NCI-H2107 (cell line): ENCODE measurements around the gene KLHL24.
A peak's percentile ranks its signal among the peaks of the same experiment; 100 is the strongest.
"Not testable (repeated sequence)": the region's sequence is repeated elsewhere in the genome, so short reads cannot be mapped to it uniquely, and the experiment has no call there.

ENCODE experiments used
- DNase-seq: peaks from one replicate; lab custom pipeline; 2025; lab: John Stamatoyannopoulos, UW

KLHL24 gene

DNA sequence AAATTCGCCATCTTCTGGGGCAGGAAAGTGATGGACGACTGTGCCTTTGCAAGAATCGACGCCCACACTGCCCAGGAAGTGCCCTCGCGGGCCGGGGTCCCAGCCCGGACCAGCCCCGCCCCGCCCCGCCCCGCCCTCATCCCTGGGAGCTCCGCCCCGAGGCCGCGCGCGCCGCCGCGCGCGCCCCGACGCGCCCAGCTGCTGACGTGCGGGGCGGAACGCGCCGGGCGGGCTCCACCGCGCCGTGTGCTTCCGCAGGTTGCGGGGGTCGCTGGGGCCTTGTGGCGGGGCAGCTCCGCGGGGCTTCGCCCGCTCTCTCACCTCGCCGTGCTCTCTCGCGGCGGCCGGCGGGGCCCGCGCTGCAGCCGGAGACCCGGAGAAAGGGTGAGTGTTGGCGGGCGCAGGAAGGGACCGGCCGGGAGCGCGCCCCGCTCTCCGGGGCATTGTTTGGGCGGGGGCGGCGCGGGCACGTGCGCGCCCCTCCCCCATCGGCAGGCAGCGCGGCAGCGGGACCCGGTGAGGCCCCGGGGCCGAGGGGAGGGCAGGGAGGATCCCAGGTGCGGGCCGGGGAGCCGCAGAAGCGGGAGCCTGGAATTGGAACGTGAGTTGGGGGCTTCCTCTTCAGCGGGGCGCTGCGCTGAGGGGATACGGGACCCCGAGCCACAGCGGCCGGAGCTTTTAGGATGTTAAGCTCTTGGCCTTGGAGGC, 62.3 kb downstream of the KLHL24 start, which contains the start of gene YEATS2:
YEATS2 (plus strand) TSS at position 188 of the 708 bp plus-strand sequence. CDS start 17,366 bp downstream, outside the sequence.
- DNase-seq, result peak; percentile 79

DNA sequence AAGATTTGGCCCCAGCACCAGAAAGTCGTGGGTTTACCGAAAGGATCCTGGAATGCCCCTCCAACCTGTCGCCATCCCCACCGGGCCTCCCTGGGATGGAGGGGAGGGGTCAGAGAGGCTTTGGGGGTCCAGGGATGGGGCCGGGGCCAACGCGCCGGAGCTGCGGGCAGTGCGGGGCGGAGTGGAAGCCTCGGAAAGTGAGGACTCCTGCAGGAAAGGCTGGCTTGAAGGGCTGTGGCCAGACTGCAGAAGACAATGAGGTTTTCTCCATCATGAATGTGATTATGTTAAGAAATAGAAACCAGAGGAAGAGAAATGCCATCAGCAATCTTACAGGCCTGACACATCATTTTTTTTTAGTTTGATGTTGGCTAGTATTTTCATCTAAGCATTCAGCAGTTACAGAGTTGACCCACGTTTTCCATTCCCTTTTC, 62.9 kb downstream of the KLHL24 start:
- DNase-seq, result peak; percentile 26

DNA sequence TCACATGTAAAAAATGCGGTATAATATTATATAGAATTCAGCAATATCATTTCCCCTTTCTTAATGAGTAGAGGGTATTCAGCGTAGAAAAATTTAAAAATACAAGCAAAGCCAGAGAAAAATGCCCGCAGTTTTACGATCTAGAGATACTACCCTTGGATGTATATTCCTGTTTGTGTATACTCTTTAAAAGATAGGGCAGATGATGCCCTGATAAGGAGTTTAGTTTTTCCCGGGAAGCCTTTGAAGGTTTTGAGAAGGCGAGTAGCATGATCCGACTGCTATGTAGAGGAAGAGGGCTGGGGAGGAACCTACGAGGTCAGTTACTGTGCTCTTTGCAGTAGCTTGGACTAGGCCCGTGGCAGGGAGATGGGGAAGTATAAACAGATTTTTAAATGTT, 63.3 kb downstream of the KLHL24 start:
- DNase-seq, result peak; percentile 14

DNA sequence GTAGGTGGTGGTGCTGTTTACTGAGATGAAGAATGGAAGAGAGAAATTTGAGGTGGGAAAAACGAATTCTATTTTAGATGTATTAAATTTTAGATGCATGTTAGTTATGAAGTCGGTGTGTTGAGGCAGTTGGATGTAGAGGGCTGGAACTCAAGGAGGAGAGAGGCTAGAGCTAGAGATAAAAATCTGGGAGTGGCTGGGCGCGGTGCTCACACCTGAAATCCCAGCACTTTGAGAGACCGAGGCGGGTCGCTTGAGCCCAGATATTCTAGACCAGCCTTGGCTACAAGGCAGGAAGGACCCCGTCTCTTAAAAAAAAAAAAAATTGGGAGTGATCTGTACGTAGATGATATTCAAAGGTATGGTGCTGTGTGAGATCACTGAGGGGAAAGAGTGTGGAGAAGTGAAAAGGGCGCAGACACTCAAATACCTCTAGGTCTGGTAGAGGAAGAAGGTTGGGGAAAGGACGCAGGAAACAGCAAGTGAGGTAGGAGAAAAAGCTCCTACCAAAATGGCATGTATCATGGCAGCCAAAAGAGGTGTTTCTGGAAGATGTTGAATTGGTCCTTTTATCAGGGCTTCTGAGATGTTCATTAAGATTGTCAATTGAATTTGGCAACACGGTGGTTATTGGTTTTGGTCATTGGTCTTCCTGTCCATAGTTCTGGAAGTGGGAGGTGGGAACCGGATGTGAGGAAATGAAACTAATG, 64.0 kb downstream of the KLHL24 start:
- no peak for DNase-seq

DNA sequence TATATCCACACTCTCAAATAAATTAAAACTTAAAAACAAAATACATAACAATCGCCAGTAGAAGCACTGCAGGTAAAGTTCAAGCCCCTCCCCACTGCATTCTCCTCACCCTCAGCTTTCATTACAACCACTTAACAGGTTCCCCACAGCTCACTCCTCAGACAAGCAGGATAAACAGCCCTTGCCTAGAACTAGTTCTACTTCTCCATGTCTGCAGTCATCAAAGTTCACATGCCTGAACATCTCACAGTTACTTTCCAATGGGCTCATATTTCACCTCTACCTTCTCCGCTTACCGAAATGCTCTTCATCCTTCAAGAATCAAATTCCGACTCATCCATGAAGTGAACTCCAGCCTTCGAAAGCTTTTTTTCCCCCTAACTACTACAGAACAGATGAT, 66.3 kb downstream of the KLHL24 start:
- DNase-seq, result no peak

DNA sequence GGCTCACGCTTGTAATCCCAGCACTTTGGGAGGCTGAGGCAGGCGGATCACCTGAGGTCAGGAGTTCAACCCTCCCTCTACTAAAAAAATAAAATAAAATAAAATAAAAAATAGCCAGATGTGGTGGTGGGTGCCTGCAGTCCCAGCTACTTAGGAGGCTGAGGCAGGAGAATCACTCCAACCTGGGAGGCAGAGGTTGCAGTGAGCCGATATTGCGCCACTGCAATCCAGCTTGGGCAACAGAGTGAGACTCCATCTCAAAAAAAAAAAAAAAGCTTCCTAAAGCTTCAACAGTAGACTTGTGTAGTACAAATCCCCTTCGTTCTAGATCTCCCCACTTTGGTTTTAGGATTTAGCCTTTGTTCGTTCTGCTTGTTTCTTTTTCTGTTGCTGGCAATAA, 68.5 kb downstream of the KLHL24 start:
- not testable (repeated sequence) for DNase-seq

DNA sequence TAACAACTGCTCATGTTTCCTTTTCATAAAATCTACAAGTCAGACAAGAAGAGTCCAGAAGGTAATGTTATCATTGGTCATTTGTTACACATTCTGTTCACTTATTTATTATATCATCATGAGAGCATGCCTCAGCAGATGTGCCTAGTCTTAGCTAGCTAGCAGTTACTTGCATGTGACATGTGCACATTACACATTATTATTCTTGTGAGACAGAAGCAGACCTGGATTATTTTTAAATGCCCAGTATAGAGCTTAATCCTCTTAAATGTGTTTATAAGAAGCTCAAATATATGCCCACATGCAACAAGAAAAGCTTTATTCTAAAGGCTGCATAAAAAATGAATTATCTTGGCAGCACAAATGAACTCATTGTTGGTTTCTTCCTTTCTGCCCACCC, 74.8 kb downstream of the KLHL24 start:
- DNase-seq, result no peak

DNA sequence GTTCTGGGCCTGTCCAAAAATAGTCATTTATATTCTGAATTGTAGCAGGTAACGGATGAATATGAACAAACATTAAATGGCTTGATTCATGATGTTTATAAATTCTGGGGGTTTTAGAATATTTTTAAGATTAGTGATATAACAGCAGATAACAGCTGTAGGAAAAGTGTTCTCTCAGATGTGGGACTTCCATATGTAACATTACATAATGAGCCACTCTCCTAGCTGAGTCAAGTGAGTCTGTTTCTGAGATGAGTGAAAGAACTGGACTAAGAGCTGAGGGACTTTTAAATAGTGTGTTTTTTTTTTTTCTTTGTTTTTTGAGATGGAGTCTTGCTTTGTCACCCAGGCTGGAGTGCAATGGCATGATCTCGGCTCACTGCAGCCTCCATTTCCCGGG, 76.1 kb downstream of the KLHL24 start:
- DNase-seq, result no peak

DNA sequence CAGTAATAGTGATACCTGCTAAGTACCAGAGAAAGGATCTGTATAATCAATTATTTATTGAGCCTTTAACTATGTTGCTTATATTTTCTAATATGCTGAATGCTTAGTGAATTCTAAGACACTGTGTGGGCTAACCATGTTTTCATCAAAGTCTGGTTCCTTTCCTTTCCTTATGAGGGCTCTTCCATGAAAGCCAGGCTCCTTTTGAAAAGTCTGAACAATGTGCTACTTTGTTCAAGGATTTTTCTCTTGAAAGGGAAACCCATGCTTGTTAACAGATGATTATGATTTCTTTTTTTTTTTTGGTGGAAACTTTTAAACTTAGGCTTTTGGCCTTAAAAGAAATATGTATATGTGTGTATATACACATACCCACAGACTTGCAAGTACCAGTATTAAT, 79.2 kb downstream of the KLHL24 start:
- no peak for DNase-seq

DNA sequence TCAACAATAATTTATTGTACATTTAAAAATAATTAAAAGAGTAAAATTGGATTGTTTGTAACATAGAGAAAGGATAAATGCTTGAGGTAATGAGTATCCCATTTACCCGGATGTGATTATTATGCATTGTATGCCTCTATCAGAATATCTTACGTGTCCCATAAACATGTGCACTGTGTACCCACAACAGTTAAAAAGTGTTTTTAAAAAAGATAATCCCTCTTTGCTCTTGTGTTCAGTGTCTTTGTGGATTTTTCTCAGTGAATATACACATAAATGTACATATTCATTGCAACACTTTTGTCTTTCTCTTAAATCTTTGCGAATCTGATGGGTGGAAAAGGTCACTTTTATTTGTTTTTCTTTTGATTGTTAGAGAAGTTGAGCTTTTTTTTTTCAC, 82.6 kb downstream of the KLHL24 start:
- DNase-seq, result no peak

DNA sequence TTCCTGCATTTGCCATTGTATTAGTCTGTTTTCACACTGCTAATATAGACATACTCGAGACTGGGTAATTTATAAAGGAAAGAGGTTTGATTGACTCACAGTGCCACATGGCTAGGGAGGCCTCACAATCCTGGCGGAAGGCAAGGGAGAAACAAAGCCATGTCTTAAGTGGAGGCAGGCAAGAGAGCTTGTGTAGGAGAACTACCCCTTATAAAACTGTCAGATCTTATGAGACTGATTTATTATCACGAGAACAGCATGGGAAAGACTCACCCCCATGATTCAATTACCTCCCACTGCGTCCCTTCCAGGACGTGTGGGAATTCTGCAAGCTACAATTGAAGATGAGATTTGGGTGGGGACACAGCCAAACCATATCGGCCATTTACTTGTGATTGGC, 90.0 kb downstream of the KLHL24 start:
- DNase-seq, result no peak

DNA sequence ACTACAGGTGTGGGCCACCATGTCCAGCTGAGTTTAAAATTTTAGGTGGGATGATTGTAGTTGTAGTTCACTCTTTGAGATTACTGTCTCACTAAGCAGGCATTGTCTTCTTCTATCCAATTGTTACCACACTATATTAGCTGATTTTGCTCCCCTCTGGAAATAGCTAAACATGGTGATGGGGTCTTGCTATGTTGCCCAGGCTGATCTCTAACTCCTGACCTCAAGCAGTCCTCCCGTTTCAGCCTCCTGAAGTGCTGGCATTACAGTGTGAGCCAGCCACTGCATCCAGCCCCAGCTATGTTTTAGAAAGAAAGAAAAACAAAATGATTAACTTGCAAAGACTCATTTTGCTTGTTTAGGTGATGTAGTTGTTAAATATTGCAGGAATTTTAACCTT, 92.8 kb downstream of the KLHL24 start:
- no peak for DNase-seq

DNA sequence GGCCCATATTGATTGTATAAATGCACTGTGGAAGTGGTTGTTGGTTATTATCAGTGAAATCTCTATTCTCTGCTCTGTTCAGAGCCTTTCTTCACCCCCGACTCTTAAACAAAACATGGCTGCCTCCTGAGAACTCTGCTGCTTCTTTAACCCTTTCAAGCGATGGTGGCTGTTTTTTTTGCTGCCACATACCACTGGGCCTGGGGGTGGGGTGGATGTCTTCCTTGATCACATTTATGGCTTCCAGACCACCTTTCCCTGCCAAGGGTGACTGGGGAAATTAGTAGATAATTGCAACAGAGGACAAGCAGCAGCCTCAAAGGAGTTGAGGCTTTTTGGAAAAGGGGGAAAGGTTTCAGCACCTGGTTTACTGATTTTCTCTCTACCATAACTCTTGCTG, 94.9 kb downstream of the KLHL24 start:
- DNase-seq, result no peak

DNA sequence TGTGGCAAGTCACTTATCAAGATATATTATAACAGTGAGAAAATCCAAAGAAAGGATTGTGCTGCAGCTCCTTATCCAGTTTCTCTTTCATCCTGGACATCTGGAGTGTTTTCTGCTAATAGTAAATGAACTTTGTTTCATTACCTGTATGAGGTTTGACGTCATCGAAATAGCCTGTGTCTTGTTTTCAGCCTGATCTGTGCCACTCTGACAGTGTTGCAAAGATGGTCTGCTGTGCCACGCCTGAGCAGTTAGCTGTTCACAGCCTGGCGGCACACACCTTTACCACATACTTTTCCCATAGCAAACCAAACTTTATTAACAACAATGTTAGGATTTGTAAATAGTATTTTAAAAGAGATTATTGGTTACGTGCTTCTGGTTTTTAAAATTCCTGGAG, 96.2 kb downstream of the KLHL24 start:
- DNase-seq, result no peak

DNA sequence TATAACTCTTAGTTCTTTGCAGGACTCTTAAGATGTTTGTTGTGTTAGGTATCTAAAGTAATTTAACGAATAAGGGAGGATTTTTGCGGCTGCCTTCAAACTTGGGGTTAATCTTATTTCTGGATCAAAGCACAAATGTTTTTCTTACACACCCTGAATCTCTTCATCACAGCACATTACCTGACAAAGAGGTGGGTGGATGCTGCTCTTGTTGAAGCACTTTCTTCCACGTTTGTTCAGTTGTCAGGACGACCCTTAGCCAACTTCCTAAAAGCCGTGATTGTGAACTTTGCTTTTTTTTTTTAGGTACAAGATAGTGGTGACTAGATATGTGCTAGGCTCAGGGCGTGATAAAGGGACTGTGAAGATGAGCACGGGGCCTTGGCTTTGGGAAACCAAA, 98.1 kb downstream of the KLHL24 start:
- DNase-seq, result no peak
